SU-DHL-6 (cell line): ENCODE results near the gene PTGIS.

Experiments
- H2AFZ ChIP-seq: fragments of 200-600 bp; sonication (generic); 2 replicates; pipeline ENCODE4 v1.6.1; 2014; ENCODE audit warnings: low read depth, mild to moderate bottlenecking, moderate library complexity, mixed read lengths, antibody characterized with exemption, low read length; ENCODE audit not compliant: severe bottlenecking
- H3F3A ChIP-seq: fragments of 200-600 bp; shearing (Covaris generic); 2 replicates; pipeline ENCODE4 v1.6.0; 2016; ENCODE audit warnings: antibody characterized with exemption, mild to moderate bottlenecking; ENCODE audit not compliant: insufficient read depth
- H3K27ac ChIP-seq: fragments of 200-600 bp; sonication (generic); 2 replicates; pipeline ENCODE4 v1.5.1; 2016; ENCODE audit warnings: low read depth, mild to moderate bottlenecking, low read length, moderate library complexity, mixed read lengths
- H3K27me3 ChIP-seq: fragments of 200-600 bp; sonication (generic), shearing (Covaris generic); 2 replicates; pipeline ENCODE4 v1.6.0; 2014; ENCODE audit warnings: mild to moderate bottlenecking, low read length
- H3K36me3 ChIP-seq: fragments of 200-600 bp; sonication (generic); 2 replicates; pipeline ENCODE4 v1.6.1; 2014; ENCODE audit warnings: mild to moderate bottlenecking, low read length, mixed read lengths
- H3K4me2 ChIP-seq: fragments of 300-600, 200-600 bp; shearing (Covaris generic), sonication (generic); 2 replicates; pipeline ENCODE4 v1.6.0; 2014; ENCODE audit warnings: low read length, low read depth, mild to moderate bottlenecking; ENCODE audit not compliant: poor library complexity, severe bottlenecking
- H3K4me3 ChIP-seq: fragments of 200-600 bp; sonication (generic); 2 replicates; pipeline ENCODE4 v1.5.1; 2014; ENCODE audit warnings: antibody characterized with exemption, low read length, mild to moderate bottlenecking, mixed read lengths; ENCODE audit not compliant: insufficient read depth, poor library complexity, severe bottlenecking
- H3K79me2 ChIP-seq: fragments of 200-600 bp; sonication (generic); 2 replicates; pipeline ENCODE4 v1.6.1; 2014; ENCODE audit warnings: mild to moderate bottlenecking, low read length, moderate library complexity; ENCODE audit not compliant: insufficient read depth
- H3K9ac ChIP-seq: fragments of 200-600 bp; sonication (generic); 2 replicates; pipeline ENCODE4 v1.7.0; 2014; ENCODE audit warnings: mild to moderate bottlenecking, low read length
- H3K9me2 ChIP-seq: fragments of 200-600 bp; sonication (generic); replicated peaks from 2 replicates; pipeline ENCODE4 v1.6.1; 2014; ENCODE audit warnings: low read length; ENCODE audit not compliant: insufficient read depth
- H3K9me3 ChIP-seq: fragments of 200-600 bp; sonication (generic); 2 replicates; pipeline ENCODE4 v1.6.1; 2014; ENCODE audit warnings: low read length, mixed read lengths; ENCODE audit not compliant: insufficient read depth
- H4K20me1 ChIP-seq: fragments of 200-600 bp; sonication (generic); 2 replicates; pipeline ENCODE4 v1.6.1; 2014; ENCODE audit warnings: low read depth, mild to moderate bottlenecking, antibody characterized with exemption, low read length, moderate library complexity, mixed read lengths
- EZH2phosphoT487 ChIP-seq: fragments of 200-600 bp; sonication (generic), shearing (Covaris generic); conservative IDR thresholded peaks from 2 replicates; pipeline ENCODE4 v1.6.1; 2018; ENCODE audit warnings: mild to moderate bottlenecking, antibody characterized with exemption, low read length, moderate library complexity, mixed read lengths
- TF ChIP-seq, protein P1 (sequence below): fragments of 200-600 bp; sonication (generic); IDR thresholded peaks from one replicate; pipeline ENCODE4 v1.5.1; 2017; ENCODE audit warnings: antibody characterized with exemption, mild to moderate bottlenecking, low read length, moderate library complexity; ENCODE audit not compliant: insufficient read depth, poor library complexity, severe bottlenecking

Gene PTGIS

DNA sequence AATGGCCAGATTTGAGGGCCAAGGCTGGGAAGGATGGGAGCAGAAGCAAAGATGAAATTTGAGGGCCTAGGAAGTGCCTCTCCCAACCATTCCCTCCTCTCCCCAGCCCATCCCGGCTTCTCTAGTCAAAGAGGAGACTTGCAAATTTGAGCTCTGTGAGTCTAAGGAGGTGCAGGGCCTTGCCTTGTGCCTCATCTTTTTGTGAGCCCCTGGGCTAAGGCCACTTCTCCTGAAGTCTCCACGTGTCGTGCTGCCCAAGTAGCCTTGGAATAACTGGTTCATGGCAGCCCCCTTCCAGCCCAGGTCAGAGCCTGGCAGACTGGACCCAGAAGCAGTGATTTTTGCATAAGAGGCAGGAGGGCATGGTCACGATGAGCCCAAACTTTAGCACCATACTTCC is 6.7 kb downstream of the PTGIS start:
- Histone ChIP-seq H3F3A (no peaks in the 10 kb centered on the region), H3K79me2 (no peaks in the 10 kb centered on the region), H3K4me3 (no peak overlapping the region), H4K20me1 (no peaks in the 10 kb centered on the region), H3K9me2 (no peaks in the 10 kb centered on the region), H3K4me2 (no peak overlapping the region), H3K9ac (no peak overlapping the region), H3K27ac (no peak overlapping the region), H3K9me3 (no peaks in the 10 kb centered on the region), H3K27me3 (no peaks in the 10 kb centered on the region), H2AFZ (no peak overlapping the region), H3K36me3 (no peaks in the 10 kb centered on the region)
- TF ChIP-seq EZH2phosphoT487 = no peak
- TF ChIP-seq, protein P1, sequence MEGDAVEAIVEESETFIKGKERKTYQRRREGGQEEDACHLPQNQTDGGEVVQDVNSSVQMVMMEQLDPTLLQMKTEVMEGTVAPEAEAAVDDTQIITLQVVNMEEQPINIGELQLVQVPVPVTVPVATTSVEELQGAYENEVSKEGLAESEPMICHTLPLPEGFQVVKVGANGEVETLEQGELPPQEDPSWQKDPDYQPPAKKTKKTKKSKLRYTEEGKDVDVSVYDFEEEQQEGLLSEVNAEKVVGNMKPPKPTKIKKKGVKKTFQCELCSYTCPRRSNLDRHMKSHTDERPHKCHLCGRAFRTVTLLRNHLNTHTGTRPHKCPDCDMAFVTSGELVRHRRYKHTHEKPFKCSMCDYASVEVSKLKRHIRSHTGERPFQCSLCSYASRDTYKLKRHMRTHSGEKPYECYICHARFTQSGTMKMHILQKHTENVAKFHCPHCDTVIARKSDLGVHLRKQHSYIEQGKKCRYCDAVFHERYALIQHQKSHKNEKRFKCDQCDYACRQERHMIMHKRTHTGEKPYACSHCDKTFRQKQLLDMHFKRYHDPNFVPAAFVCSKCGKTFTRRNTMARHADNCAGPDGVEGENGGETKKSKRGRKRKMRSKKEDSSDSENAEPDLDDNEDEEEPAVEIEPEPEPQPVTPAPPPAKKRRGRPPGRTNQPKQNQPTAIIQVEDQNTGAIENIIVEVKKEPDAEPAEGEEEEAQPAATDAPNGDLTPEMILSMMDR = no peak

DNA sequence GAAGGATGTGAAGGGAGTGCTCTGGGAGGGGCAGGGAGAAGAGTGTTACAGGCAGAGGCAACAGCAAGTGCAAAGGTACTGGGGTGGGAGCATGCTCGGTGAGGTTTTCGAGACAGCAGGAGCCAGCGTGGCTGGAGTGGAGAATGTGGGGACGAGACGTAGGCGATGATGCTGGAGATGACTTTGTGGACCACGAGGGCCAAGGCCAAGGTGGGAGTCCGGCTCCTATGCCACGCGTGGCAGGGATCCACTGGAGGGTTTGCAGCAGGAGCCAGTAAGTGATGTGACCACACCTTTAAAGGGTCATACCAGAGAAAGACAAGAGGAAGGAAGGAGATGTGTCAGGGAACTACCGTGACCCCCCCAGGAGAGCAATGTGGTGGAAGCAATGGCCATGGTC is 7.3 kb downstream of the PTGIS start:
- H3K4me3 ChIP-seq = no peak overlapping the region
- TF ChIP-seq EZH2phosphoT487 = no peak
- TF ChIP-seq, protein P1 = no peak
- H3K27me3 ChIP-seq = no peaks in the 10 kb centered on the region
- H3K9me3 ChIP-seq = peaks cover 2% of the 10 kb centered on the region; the same call in 1 of the 2 replicates
- no peaks in the 10 kb centered on the region for H3K36me3 ChIP-seq
- no peak overlapping the region for H3K27ac ChIP-seq
- no peak overlapping the region for H3K4me2 ChIP-seq
- H3K9ac ChIP-seq = no peak overlapping the region
- no peaks in the 10 kb centered on the region for H3K9me2 ChIP-seq
- H2AFZ ChIP-seq = no peak overlapping the region
- no peaks in the 10 kb centered on the region for H3F3A ChIP-seq
- H4K20me1 ChIP-seq = no peaks in the 10 kb centered on the region
- H3K79me2 ChIP-seq = no peaks in the 10 kb centered on the region

DNA sequence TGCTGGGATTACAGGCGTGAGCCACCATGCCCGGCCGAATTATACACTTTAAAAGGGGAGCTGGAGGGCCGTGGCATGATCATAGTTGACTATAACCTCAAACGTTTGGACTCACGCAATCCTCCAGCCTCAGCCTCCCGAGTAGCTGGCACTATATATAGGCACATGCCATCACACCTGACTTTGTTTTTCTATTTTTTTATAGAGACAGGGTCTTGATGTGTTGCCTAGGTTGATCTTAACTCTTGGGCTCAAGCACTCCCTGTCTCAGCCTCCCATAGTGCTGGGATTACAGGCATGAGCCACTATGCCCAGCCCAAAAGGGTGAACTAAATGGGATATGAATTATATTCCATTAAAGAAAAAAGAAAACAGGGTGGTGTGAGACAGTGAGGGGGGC is 7.8 kb downstream of the PTGIS start:
- Histone ChIP-seq H3K36me3 (no peaks in the 10 kb centered on the region), H3F3A (no peaks in the 10 kb centered on the region), H3K79me2 (no peaks in the 10 kb centered on the region), H3K27me3 (no peaks in the 10 kb centered on the region), H3K9ac (no peak overlapping the region), H2AFZ (no peak overlapping the region), H3K4me2 (no peak overlapping the region), H3K4me3 (no peak overlapping the region), H4K20me1 (no peaks in the 10 kb centered on the region), H3K27ac (no peak overlapping the region), H3K9me3 (peaks cover 6% of the 10 kb centered on the region; the same call in 1 of the 2 replicates), H3K9me2 (no peaks in the 10 kb centered on the region)
- TF ChIP-seq EZH2phosphoT487 = no peak
- TF ChIP-seq, protein P1 = no peak
